C4-2B (cell line): Measurements from ENCODE around the gene PPA2.
A peak's percentile ranks its signal among the peaks of the same experiment; 100 is the strongest.

Source experiments
- H3K27ac ChIP-seq: fragments of 450-650 bp; 2 replicates; pipeline ENCODE4 v1.5.1; 2017
- CTCF ChIP-seq: fragments of 450-650 bp; conservative IDR thresholded peaks from 2 replicates; pipeline ENCODE4 v1.5.1; 2017; ENCODE audit warnings: mild to moderate bottlenecking
- ZFX ChIP-seq: fragments of 450-650 bp; IDR thresholded peaks from 2 replicates; pipeline ENCODE4 v1.6.1; 2017

The PPA2 gene

GRCh38 chr4:105345358-105345757, 128.5 kb downstream of the PPA2 start:
- TF ChIP-seq CTCF (no peak; the same call in 1 of the 2 replicates), ZFX (no peak)
- peak overlapping the region; percentile 20; the same call in 1 of the 2 replicates for H3K27ac ChIP-seq

GRCh38 chr4:105344141-105344540, 129.7 kb downstream of the PPA2 start:
- H3K27ac ChIP-seq: no peak overlapping the region
- TF ChIP-seq ZFX (no peak), CTCF (no peak)

GRCh38 chr4:105343146-105343931, 130.5 kb downstream of the PPA2 start:
- H3K27ac ChIP-seq: no peak overlapping the region
- TF ChIP-seq CTCF: no peak
- no peak for TF ChIP-seq ZFX

GRCh38 chr4:105329081-105329480, 144.8 kb downstream of the PPA2 start:
- H3K27ac ChIP-seq: no peak overlapping the region
- TF ChIP-seq CTCF (no peak), ZFX (no peak)

GRCh38 chr4:105327956-105328355, 145.9 kb downstream of the PPA2 start:
- TF ChIP-seq CTCF: no peak
- TF ChIP-seq ZFX: no peak
- H3K27ac ChIP-seq: no peak overlapping the region

- H3K27ac ChIP-seq: no peak overlapping the region
Measured at GRCh38 chr4:105327222-105327621, 146.6 kb downstream of the PPA2 start.

More at GRCh38 chr4:105327222-105327621, 146.6 kb downstream of the PPA2 start:
- no peak for TF ChIP-seq ZFX
- TF ChIP-seq CTCF: no peak
